Omental fat pad (tissue), 4 donors: ENCODE results near the gene FEV. TPM values are rescaled to one million over a fixed set of nuclear protein-coding genes. Genes with fewer than 3 reads are reported as not detected.

Experiments
- ATAC-seq: fragments of 150-250 bp; one replicate; pipeline ENCODE4 v1.9.1; 2016; ENCODE audit warnings: mild to moderate bottlenecking, moderate library complexity; ENCODE audit not compliant: low FRiP score
- DNase-seq: peaks from one replicate; pipeline ENCODE4 v3.0.0-alpha.2; 2019; ENCODE audit warnings: low spot score
- CTCF ChIP-seq, 3 donors: fragments of 450-650 bp; IDR thresholded peaks; one replicate each; pipeline ENCODE4 v1.5.1; 2016 to 2017; ENCODE audit warnings: antibody characterized with exemption in 3 of 3, mild to moderate bottlenecking in 3 of 3, moderate library complexity in 2 of 3
- total RNA-seq, 4 donors: library from RNA; depleted of rRNA; stranded (reverse); fragments of >200 nt; gene quantifications; one replicate each; pipeline ENCODE4 v1.1.0, GENCODE V29; 2016

Gene FEV
- total RNA-seq, 4 donors from 2014 or later: not detected

GRCh38 chr2:219028141-219028540 lies 43.2 kb upstream of the FEV start:
- ATAC-seq (no peak), DNase-seq (no peak)
- no peak for TF ChIP-seq CTCF (IDR thresholded peaks at IDR 0.05)

GRCh38 chr2:219027511-219028055 lies 42.6 kb upstream of the FEV start:
- no peak for TF ChIP-seq CTCF (IDR thresholded peaks at IDR 0.05)
- ATAC-seq (no peak), DNase-seq (no peak)

- TF ChIP-seq CTCF (IDR thresholded peaks at IDR 0.05): no peak
- DNase-seq: no peak
- ATAC-seq: no peak
These were observed 42.0 kb upstream of the FEV start for GRCh38 chr2:219026946-219027345.

GRCh38 chr2:219025637-219026585 lies 40.9 kb upstream of the FEV start:
- DNase-seq (no peak), ATAC-seq (no peak)
- no peak for TF ChIP-seq CTCF (IDR thresholded peaks at IDR 0.05)

- DNase-seq (no peak), ATAC-seq (no peak)
- no peak for TF ChIP-seq CTCF (IDR thresholded peaks at IDR 0.05)
These were observed 39.1 kb upstream of the FEV start for GRCh38 chr2:219024059-219024458.

GRCh38 chr2:219023045-219023605 lies 38.1 kb upstream of the FEV start:
- no peak for TF ChIP-seq CTCF (IDR thresholded peaks at IDR 0.05)
- ATAC-seq (no peak), DNase-seq (no peak)
